Endothelial cell of umbilical vein (primary cell): ENCODE data around the gene DENND1A. TPM values are rescaled to one million over a fixed set of nuclear protein-coding genes. Genes with fewer than 3 reads are reported as not detected.

Experiments
- BruUV-seq: library from RNA; stranded (reverse); fragments of 400-500 nt; replicated peaks from 2 replicates; lab custom pipeline; 2021; lab: Mats Ljungman, UMichigan
- CTCF ChIA-PET: fragments of 300-600, 350-600 bp; sonication (Branson Sonifier 250); formaldehyde crosslinking; loops from one replicate; lab custom pipeline; 2021; ENCODE audit warnings: antibody characterized with exemption, inconsistent platforms; lab: Charles Lee
- POLR2A ChIA-PET: fragments of 300-600, 350-600 bp; sonication (Branson Sonifier 250); formaldehyde crosslinking; loops from one replicate; lab custom pipeline; 2021; ENCODE audit warnings: antibody characterized with exemption, inconsistent platforms; lab: Charles Lee
- DNase-seq: peaks from one replicate; pipeline ENCODE4 v3.0.0-alpha.2; 2011; ENCODE audit warnings: low read depth, low spot score
- FAIRE-seq: peaks from 2 replicates; lab custom pipeline; 2011; peaks lifted over from hg19 to GRCh38; lab: Jason Lieb, UNC
- H2AFZ ChIP-seq: 2 replicates; pipeline ENCODE4 v1.6.0; 2012; ENCODE audit warnings: low read depth, low read length, control low read depth, inconsistent platforms
- H3K27ac ChIP-seq: 2 replicates; pipeline ENCODE4 v1.5.1; 2011; ENCODE audit warnings: low read depth, mild to moderate bottlenecking, control low read depth, low read length, moderate library complexity; ENCODE audit not compliant: insufficient read depth
- H3K27me3 ChIP-seq, 2 experiments: 2 replicates each; pipeline versions ENCODE4 v1.6.0 to v1.6.1; 2011; ENCODE audit warnings: low read length in 2 of 2, mixed read lengths in 1 of 2; ENCODE audit not compliant: control insufficient read depth in 2 of 2, insufficient read depth in 2 of 2
- H3K36me3 ChIP-seq, 2 experiments: 2 replicates in 1 of 2; 3 replicates in 1 of 2; pipeline ENCODE4 v1.5.1; 2011; ENCODE audit warnings: low read length in 2 of 2, mild to moderate bottlenecking in 1 of 2, moderate library complexity in 1 of 2; ENCODE audit not compliant: control insufficient read depth in 2 of 2, insufficient read depth in 2 of 2; ENCODE audit errors: extremely low read depth in 1 of 2
- H3K4me1 ChIP-seq: 3 replicates; pipeline ENCODE4 v1.5.1; 2011; ENCODE audit warnings: mild to moderate bottlenecking, low read length; ENCODE audit not compliant: control insufficient read depth, insufficient read depth; ENCODE audit errors: extremely low read depth
- H3K4me2 ChIP-seq: 2 replicates; pipeline ENCODE4 v1.6.1; 2011; ENCODE audit warnings: low read length, control low read depth, mixed read lengths; ENCODE audit not compliant: insufficient read depth
- H3K4me3 ChIP-seq, 3 experiments: fragments of 200-600 bp in 1 of 3; sonication (generic), shearing (Covaris generic) in 1 of 3; replicated peaks in 1 of 3; 2 replicates each; pipeline ENCODE4 v1.5.1; 2011 to 2016; ENCODE audit warnings: control low read depth in 3 of 3, low read length in 3 of 3, mild to moderate bottlenecking in 2 of 3, inconsistent platforms in 1 of 3, low read depth in 1 of 3, moderate library complexity in 1 of 3; ENCODE audit not compliant: insufficient read depth in 1 of 3
- H3K79me2 ChIP-seq: 2 replicates; pipeline ENCODE4 v1.6.0; 2012; ENCODE audit warnings: low read length, inconsistent platforms; ENCODE audit not compliant: control insufficient read depth, insufficient read depth
- H3K9ac ChIP-seq: replicated peaks from 2 replicates; pipeline ENCODE3; 2011; ENCODE audit warnings: low read length, control low read depth; ENCODE audit not compliant: insufficient read depth; ENCODE audit errors: extremely low read depth
- H3K9me1 ChIP-seq: replicated peaks from 3 replicates; pipeline ENCODE4 v1.6.0; 2011; ENCODE audit warnings: mild to moderate bottlenecking, low read length; ENCODE audit not compliant: control insufficient read depth, insufficient read depth; ENCODE audit errors: extremely low read depth
- H3K9me3 ChIP-seq: replicated peaks from 2 replicates; pipeline ENCODE4 v1.5.1; 2012; ENCODE audit warnings: low read length, inconsistent platforms; ENCODE audit not compliant: control insufficient read depth, insufficient read depth
- H4K20me1 ChIP-seq: replicated peaks from 2 replicates; pipeline ENCODE3; 2011; ENCODE audit warnings: mild to moderate bottlenecking, low read length; ENCODE audit not compliant: control insufficient read depth, insufficient read depth; ENCODE audit errors: extremely low read depth
- CTCF ChIP-seq, 2 donors: IDR thresholded peaks; 1 replicate in 1 of 2; 2 replicates in 1 of 2; pipeline ENCODE4 v1.5.1; 2011; ENCODE audit warnings: low read length in 2 of 2, mild to moderate bottlenecking in 2 of 2, moderate library complexity in 2 of 2, control low read depth in 1 of 2, inconsistent platforms in 1 of 2, low read depth in 1 of 2; ENCODE audit not compliant: insufficient read depth in 1 of 2; ENCODE audit errors: extremely low read depth in 1 of 2
- EZH2 ChIP-seq: IDR thresholded peaks from 2 replicates; pipeline ENCODE4 v1.6.1; 2012; ENCODE audit warnings: borderline replicate concordance, low read depth, mild to moderate bottlenecking, moderate library complexity, low read length, inconsistent platforms; ENCODE audit not compliant: severe bottlenecking
- FOS ChIP-seq: IDR thresholded peaks from 2 replicates; pipeline ENCODE4 v1.6.1; 2011; ENCODE audit warnings: mild to moderate bottlenecking, low read length, moderate library complexity, borderline replicate concordance; ENCODE audit not compliant: insufficient read depth
- GATA2 ChIP-seq: IDR thresholded peaks from 2 replicates; pipeline ENCODE4 v1.7.0; 2011; ENCODE audit warnings: low read depth, mild to moderate bottlenecking, moderate library complexity, mixed read lengths, low read length; ENCODE audit not compliant: insufficient read length, insufficient read depth
- JUN ChIP-seq: IDR thresholded peaks from 2 replicates; pipeline ENCODE4 v1.6.1; 2011; ENCODE audit warnings: borderline replicate concordance, low read depth; ENCODE audit not compliant: insufficient read length, insufficient read depth
- MYC ChIP-seq: IDR thresholded peaks from one replicate; pipeline ENCODE4 v1.6.1; 2011; ENCODE audit warnings: mild to moderate bottlenecking, low read depth, low read length
- POLR2A ChIP-seq: IDR thresholded peaks from 2 replicates; pipeline ENCODE4 v1.6.1; 2012; ENCODE audit warnings: low read depth, mild to moderate bottlenecking, control low read depth, low read length
- POLR2AphosphoS5 ChIP-seq: IDR thresholded peaks from 2 replicates; pipeline ENCODE4 v1.6.1; 2012; ENCODE audit warnings: low read depth, mild to moderate bottlenecking, control low read depth, low read length, moderate library complexity; ENCODE audit not compliant: insufficient read depth
- dilution Hi-C: fragments of 300-500 bp; cut with MboI; formaldehyde crosslinking; loops from one replicate; pipeline ENCODE4 v1.15.0; 2019; ENCODE audit warnings: low sequenced_read_pairs; ENCODE audit not compliant: extremely low pct_ligation_motif_present
- intact Hi-C: fragments of 100-400 bp; cut with micrococcal nuclease; formaldehyde crosslinking; loops from one replicate; pipeline ENCODE4 v1.10.0; 2022
- polyA plus RNA-seq, 4 experiments: library from polyadenylated mRNA; depleted of rRNA in 3 of 4; stranded (reverse) in 3 of 4; unstranded in 1 of 4; fragments of >200 nt; gene quantifications; 2 replicates each; pipeline versions ENCODE4 v1.2.1 to v1.2.3, GENCODE V29; 2011 to 2012; ENCODE audit warnings: missing spikeins in 1 of 4
- total RNA-seq: library from RNA; stranded (reverse); gene quantifications from 2 replicates; pipeline ENCODE4 v1.2.3, GENCODE V29; 2021
- TF ChIP-seq, protein P1 (sequence below): IDR thresholded peaks from 2 replicates; pipeline ENCODE4 v1.6.1; 2011; ENCODE audit not compliant: insufficient read depth, insufficient read length

The DENND1A gene
- total and polyA plus RNA-seq, 2 donors (not counting 3 experiments of a cell fraction or from before 2014, with no cell fraction given) = 18.5 to 24.5 TPM

- H2AFZ ChIP-seq = no peak overlapping the region
- no peaks in the 10 kb centered on the region for H3K79me2 ChIP-seq
- DNase-seq = no peak
- FAIRE-seq = no peak
- no TSS peak for BruUV-seq
- no peak overlapping the region for H3K27ac ChIP-seq
- no peaks in the 10 kb centered on the region for H3K9me1 ChIP-seq
- H3K4me1 ChIP-seq = peaks cover 6% of the 10 kb centered on the region
- H3K4me2 ChIP-seq = no peak overlapping the region
- H3K36me3 ChIP-seq = no peaks in the 10 kb centered on the region
- no peak overlapping the region for H3K9ac ChIP-seq
- no peaks in the 10 kb centered on the region for H4K20me1 ChIP-seq
- H3K9me3 ChIP-seq = no peaks in the 10 kb centered on the region
- H3K27me3 ChIP-seq = no peaks in the 10 kb centered on the region
- CTCF ChIA-PET = interaction anchor here (1.9 kb wide), 1 partner anchor 11 kb away, joined by 6 read pairs; no protein-coding TSS in a partner anchor
- POLR2A ChIA-PET = no interaction called here
- intact Hi-C loops (no loop called here), dilution Hi-C loops (no loop called here)
- H3K4me3 ChIP-seq = no peak overlapping the region
- no peak for TF ChIP-seq POLR2AphosphoS5
- no peak for TF ChIP-seq GATA2
- no peak for TF ChIP-seq JUN
- TF ChIP-seq EZH2 = no peak
Measured at GRCh38 chr9:123552530-123552929, 377.4 kb downstream of the DENND1A start.

DNA sequence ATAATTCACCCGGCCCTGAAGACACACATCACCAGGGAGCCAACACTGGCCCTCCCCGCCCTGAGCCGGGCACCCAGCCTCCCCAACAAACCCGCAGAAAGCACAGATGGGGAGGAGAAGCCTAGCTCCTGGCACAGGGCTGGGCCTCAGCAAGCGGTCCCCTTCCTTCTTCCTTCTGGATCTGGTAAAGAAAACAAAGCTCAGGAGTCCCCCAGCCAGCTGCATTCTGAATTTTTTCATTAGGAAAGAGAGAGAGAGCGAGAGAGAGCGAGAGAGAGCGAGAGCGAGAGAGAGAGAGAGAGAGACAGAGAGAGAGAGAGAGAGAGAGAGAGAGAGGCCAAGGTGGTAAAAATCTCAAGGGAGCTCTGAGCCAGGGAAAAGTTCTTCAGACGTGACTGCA, 378.2 kb downstream of the DENND1A start:
- dilution Hi-C loops (no loop called here), intact Hi-C loops (no loop called here)
- Histone ChIP-seq H3K4me1 (peaks cover 6% of the 10 kb centered on the region), H3K36me3 (no peaks in the 10 kb centered on the region), H3K9me3 (no peaks in the 10 kb centered on the region), H3K79me2 (no peaks in the 10 kb centered on the region), H3K4me2 (no peak overlapping the region), H3K27me3 (no peaks in the 10 kb centered on the region), H3K4me3 (no peak overlapping the region), H2AFZ (no peak overlapping the region), H4K20me1 (no peaks in the 10 kb centered on the region), H3K9ac (no peak overlapping the region), H3K27ac (no peak overlapping the region), H3K9me1 (no peaks in the 10 kb centered on the region)
- DNase-seq (no peak), FAIRE-seq (no peak)
- no TSS peak for BruUV-seq
- POLR2A ChIA-PET = no interaction called here
- CTCF ChIA-PET = interaction anchor here (1.9 kb wide), 1 partner anchor 10 kb away, joined by 6 read pairs; no protein-coding TSS in a partner anchor
- no peak for TF ChIP-seq POLR2A
- no peak for TF ChIP-seq POLR2AphosphoS5
- TF ChIP-seq GATA2 = no peak
- no peak for TF ChIP-seq FOS
- TF ChIP-seq, protein P1, sequence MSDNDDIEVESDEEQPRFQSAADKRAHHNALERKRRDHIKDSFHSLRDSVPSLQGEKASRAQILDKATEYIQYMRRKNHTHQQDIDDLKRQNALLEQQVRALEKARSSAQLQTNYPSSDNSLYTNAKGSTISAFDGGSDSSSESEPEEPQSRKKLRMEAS = no peak
- TF ChIP-seq EZH2 = no peak
- TF ChIP-seq JUN = no peak
- TF ChIP-seq MYC = no peak
- TF ChIP-seq CTCF (IDR thresholded peaks at IDR 0.05; ENCODE audit: extremely low read depth in 1 of 2, insufficient read depth in 1 of 2, low read depth in 1 of 2, low read length in 2 of 2) = no peak
